Activated CD4-positive, alpha-beta T cell treated with anti-CD3 and anti-CD28 coated beads for 1 hour (primary cell): ENCODE measurements around the gene ZFP62.

Experiments used
- DNase-seq: peaks from one replicate; pipeline ENCODE4 v3.0.0-alpha.2; 2020

ZFP62 gene

GRCh38 chr5:180809403-180810209, 51.5 kb downstream of the ZFP62 start:
- peak; percentile 77 for DNase-seq

GRCh38 chr5:180808461-180809000, 52.5 kb downstream of the ZFP62 start:
- no peak for DNase-seq

DNA sequence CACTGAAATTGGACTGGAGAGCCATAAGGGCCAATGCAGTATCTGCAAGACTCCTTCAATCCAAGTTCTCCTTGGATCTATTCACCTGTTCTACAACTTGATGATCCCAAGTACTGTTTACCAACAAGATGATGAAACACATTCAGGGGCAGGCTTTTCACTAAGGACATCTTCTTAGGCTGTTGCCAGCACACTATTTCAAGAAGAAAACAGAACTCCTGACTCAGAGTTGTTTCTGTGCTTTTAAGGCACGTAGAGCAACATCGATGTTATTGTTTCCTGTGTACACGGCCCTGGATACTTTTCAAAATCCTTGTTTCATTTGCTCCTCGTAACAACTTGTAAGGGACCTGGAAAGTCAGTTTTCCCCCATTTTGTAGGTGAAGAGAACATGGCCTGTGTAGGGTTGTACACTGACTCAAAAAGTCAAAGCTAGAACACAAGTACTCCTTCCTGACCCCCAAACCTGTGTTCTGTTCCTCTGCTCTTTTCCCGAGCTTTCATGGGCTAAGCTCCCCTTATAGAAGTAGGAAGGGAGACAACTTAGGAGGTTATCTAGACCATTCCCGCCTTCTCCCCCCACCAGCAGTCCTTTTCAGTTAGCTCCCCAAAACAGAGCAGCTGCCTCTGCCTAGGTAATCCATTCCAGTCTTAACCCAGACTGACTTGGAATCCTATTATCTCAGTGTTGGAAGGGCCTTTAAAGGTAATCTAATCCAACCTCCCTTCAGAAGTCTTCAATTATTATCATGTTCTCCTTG, 53.2 kb downstream of the ZFP62 start:
- DNase-seq, result no peak

DNA sequence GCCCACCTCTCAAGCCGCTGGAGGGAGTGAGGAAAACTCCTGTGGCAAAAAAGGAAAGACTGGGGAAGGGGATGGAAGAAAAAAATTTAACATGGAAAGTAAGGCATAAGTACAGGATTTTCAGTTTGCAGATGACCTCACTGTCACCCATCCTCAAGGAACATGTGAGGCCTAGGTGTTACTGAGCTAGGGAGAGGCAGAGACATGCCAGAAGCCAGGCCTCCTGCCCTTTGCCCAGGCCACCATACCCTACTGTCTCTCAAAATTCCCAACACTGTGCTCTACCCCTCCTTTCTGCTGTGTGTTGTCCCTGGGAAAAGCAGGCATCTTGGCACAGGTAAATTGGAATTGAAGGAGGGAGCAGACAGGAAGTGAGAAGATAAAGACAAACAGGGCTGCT, 54.0 kb downstream of the ZFP62 start:
- DNase-seq, result no peak

- no peak for DNase-seq
Measured at GRCh38 chr5:180806351-180807011, 54.6 kb downstream of the ZFP62 start.

- DNase-seq, result no peak
Measured at GRCh38 chr5:180804129-180804618, 56.9 kb downstream of the ZFP62 start.

DNA sequence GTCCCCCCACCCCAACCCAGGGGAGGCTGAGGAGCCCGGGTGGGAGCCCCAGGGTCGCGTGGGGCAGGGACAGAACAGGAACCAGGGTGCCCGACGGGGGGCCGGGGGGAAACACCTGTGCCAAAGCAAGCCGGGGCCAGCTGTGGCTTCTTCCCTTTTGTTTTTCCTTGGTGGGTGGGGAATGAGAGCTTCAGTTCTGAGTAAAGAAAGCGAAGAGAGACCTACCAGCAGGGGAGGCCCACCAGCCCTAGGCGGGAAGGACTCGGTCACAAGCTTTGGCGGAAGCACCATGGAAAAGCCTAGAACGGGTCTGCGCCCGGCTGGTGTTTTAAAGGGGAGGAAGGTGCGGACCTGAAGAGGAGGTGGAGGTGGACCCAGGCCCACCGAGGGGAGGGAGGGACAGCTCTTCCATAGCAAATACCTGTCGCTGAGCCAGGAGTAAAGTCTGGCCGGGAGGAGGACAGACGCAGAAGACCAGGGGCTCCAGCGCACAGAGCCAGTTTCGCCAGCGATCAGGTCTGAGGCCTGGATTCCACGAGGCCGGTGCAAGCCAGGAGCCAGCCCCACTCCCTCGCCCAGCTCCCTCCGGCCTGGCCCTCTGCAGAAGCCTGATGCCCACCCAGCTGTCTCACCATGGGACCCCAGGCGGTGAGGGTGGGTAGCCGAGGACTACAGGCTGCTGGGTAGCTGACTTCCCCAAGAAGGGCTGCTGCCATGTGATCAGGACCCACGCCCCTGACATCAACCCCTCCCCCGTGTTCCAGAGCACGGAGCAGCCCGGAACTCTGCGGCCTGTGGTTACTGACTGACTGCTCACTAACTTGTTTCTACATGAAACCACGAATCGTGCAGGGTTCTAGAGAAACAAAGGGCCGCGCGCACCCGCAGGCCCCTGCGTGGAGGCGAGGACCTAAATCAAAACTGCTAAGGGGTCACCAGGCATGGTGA, 57.6 kb downstream of the ZFP62 start:
- peak; percentile 70 for DNase-seq

DNA sequence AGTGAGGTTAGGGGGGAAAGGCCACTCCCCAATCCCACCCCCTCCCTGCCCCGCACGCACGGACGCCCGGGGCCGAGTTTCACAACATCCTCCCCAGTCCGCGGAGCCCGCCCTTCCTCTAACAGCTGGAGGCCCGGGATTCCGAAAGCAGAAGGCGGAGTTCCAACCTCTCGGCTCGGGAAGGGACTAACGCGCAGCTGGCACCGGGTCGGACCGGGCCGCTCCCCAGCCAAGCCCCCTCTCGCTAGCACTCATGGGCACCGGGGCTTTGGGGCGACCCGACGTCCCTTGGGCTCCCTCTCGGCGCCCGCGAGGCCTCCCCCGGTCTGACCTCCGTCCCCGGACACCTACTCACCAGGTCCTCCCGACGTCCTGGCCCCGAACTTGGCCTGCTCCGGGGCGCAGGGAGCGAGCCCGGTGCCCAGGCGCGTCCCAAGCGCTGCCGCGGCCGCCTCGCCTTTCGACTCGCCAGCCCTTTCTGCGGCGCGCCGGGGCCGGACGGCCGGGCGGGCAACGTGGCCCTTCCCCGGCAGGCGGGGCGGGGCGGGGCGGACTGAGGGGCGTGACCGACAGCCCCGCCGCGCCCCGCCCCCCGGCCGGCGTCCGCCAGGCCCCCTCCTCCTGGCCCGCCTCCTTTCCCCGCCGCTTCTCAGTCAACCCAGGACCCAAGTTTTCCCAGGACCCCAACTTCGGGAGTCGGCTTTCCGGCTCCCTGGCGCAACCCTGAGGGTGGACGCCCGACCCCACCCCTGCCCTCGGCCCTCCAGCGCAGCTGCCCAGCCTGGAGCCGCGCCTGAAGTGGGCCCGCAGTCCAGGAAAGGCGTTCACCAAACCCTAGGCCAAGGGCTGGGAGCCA, 58.5 kb downstream of the ZFP62 start, which contains the start of gene MGAT1:
Gene MGAT1 (minus strand): TSS at position 482 of the 856 bp plus-strand sequence. CDS start 9,835 bp downstream, outside the sequence.
- DNase-seq, result peak; percentile 58

DNA sequence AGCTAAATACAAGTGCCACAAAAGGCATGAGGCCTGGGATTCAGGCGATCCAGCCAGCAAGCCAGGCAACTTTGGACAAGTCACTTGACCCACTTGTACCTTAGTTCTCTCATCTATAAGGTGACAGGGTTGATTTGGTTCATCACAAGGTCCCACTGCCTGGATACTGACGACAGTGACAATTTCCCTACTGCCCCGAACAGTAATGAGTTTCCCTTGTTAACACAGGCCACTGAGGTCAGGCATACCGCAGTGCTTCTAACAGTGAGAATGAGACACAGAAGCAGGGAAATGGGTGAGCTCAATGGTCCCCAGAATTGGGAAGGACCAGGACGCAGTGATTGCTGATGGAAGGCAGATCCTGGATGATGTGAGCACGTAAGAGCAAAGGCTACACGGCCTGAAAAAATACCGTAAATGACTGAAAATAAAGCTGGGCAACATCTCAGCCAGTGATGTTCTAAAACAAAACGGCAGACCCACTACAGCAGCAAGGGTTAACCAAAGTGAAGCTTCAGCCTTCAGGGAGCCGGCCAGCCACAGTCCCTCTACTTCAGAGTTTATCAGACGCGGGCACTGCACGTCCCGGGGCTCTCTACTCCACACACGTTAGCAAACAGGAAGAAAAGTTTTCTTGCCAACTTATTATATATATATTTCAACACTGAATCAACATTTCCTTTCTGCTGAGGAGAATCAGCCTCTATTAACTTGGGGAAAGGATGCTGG, 59.3 kb downstream of the ZFP62 start:
- DNase-seq, result no peak

DNA sequence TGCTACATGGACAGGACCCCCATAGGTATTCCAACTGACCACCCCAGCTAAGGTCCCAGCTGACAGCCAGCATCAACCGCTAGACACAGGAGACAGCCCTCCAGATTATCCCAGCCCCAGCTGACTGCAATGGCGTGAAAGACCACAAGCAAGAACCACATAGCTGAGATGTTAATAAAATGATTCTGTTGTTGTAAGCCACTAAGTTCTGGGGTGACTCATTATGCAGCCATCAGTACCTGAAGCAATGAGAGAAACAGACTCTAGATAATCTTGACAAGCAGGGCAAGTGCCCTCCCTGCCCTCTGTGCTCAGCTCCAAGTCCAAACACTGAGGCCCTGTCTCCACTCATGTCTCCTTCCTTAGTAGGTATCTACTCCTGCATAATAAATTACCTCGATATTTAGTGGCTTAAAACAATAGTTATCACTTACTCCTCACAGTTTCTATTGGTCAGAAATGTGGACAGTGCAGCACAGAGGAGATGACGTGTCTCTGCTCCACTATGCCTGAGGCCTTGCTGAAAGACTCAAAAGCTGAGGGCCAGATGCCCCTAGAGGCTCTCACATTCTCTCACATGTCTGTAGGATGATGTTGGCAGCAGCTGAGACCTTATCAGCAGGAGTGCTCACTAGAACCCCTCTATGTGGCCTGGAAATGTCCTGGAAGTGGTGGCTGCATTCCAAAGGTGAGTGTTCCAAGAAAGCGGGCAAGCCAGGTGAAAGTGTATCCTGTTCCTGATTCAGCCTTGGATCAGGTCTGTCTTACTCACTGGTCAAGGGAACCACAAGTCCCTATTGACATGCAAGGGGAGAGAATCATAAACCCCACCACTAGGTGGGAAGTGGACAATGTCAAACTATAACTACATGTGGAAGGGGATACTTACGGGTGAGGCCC, 60.9 kb downstream of the ZFP62 start:
- DNase-seq, result no peak

GRCh38 chr5:180799194-180799593, 61.9 kb downstream of the ZFP62 start:
- DNase-seq, result no peak

DNA sequence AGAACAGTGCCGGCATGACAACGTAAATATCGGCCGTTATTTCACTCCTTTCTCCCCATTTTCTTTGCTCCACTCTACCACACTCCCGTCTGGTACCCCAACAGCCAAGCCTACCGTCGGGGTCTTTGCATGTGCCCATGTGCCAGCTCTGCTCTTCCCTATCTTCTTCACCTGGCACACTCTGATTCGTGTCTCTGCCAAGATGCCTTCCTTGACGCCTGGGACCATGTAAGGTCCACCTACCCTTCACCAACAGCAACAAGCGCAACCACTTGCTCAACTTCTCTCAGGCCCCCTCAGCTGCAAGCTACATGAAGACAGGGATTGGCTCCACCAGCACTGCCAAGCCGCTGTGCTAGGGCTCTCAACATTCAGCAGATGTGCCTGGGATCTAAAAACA, 62.9 kb downstream of the ZFP62 start:
- no peak for DNase-seq
